Muscle of arm (tissue), 12 donors: ENCODE measurements around the gene ARHGAP22. TPM values are rescaled to one million over a fixed set of nuclear protein-coding genes. Genes with fewer than 3 reads are reported as not detected.
A peak's percentile ranks its signal among the peaks of the same experiment; 100 is the strongest.

Source experiments
- DNase-seq: peaks from one replicate; pipeline ENCODE4 v3.0.0-alpha.2; 2013
- polyA plus RNA-seq, 12 donors: library from polyadenylated mRNA; unstranded; fragments of 120-200 nt; gene quantifications; one replicate each; pipeline ENCODE4 v1.2.1, GENCODE V29; 2013; ENCODE audit not compliant: insufficient read length in 12 of 12

Gene ARHGAP22
- polyA plus RNA-seq, 12 donors, result 0.76 to 3.4 (median 1.3) TPM; not detected in 2

DNA sequence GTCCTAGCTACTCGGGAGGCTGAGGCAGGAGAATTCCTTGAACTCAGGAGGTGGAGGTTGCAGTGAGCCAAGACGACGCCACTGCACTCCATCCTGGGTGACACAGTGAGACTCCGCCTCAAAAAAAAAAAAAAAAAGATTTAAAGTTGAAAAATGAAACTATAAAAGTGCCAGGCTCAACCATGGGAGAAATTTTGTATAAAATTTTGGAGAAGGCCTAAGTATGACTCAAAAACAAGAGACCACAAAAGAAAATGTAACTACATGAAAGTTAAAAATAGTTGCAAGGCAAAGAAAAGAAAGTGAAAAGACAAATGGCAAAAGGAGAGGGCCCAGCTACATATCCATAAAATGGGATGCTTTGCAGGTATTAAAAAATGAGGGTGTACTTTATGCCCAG is 104.1 kb downstream of the ARHGAP22 start:
- DNase-seq, result no peak

DNA sequence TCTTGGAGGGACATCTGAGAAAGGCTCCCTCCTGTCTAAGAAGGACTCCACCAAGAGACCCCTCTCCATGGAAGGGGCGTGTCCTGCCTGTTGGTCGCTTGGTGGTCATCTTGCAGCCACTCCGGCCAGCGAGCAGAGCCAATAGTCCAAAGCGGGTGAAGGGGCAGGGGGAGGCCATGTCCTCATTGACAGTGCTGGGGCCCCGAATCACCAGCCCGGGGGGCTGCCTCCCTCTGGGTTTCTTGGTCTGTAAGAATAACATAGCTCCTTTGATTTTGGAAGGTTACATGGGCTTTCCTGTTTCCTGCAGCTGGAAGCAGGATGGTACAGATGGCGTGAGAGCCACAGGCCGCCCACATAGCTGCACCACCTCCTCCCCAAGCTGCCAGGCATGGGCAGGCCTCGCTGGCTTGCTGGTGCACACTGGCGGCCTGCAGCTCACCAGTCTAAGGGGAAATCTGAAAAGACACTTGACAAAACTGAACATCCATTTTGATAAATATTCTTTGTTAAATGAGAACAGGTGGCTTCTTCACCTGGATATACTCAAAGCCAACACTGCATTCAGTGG is 105.8 kb downstream of the ARHGAP22 start:
- no peak for DNase-seq

DNA sequence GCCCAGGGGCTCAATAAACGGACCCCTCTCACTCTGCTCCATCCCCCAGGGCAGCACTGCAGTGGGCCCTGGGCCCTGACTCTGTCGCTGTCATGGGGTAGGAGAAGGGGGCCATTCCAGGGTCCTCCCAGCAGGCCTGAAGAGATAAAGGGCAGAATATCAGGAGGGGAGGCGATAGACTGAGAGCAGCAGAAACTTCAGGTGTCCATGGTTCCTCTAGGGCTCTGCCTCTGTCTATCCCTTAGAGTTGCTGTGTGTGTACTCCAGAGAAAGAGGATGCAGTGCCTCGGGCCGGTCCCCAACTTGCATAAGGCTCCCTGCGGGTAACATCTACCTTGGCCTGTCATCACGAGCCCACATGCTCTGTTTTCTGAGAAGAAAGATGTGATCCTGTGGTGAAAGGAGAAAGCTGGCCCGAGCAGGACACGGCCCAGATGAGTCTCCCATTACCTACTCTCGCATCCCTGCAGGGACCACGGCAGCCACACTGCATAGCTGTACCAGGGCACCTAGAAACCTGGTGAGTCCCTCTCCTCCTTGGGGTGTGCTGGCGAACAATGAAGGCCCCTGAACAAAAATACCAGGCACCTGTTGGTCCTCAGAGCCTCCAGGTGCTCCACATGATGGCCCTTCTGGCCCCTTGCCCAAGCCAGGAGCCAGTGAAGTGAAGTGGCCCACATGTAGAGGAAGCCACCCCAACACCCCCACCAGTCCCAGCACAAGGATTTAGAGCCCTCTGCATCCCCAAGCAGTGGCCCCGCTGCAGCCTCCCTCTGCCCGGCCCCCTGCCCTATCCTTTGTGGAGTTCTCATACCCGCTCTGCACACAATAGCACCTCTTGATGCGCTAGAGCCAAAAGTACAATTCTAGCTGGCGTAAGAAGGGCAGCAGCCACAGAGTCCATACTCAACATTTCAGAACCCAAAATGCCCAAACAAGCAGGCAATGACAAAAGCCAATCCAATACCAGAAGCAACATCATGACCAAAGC is 106.8 kb downstream of the ARHGAP22 start:
- no peak for DNase-seq

DNA sequence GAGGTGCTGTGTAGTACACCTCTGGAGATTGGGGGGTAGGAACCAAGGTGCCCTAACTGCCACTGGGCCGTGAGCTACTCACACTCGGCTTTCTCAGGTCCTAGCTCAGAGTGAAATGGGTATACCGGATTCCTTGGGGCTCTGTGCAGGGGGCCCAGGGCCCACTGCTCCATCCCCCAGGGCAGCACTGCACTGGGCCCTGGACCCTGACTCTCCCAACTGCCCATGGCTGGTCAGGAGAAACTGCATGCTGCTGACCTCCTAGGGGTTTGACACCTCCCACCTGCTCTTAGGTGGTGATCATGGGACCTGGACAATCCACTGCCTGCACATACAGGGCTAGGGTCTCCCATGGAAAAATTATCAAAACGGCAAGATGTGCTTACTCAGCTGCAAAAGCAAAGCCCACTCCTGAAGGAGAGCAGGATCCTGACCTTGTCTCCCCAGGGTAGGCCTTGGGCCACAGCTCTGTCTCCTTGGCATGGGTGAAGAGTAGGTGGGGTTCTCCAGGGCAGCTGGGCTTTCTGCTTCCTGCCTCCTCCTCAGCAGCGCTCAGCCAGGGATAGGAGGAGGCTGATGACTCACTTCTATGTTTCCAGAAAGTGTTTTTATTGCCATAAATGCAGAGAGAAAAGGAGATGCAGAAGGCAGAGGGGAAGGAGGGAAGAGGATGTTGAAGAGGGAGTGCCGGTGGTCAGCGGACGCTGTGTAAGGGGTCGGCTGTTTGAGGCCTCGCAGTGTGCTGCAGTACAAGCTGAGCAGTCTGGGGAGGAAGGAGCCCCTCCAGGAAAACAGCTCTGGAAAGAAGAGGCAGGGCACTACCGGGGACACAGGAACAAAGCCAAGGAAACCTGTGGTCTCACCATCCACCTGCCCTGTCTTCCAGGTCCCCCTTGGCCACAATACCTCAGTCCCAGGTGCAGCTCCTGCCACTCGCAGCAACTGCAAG is 107.8 kb downstream of the ARHGAP22 start:
- peak; percentile 30 for DNase-seq

DNA sequence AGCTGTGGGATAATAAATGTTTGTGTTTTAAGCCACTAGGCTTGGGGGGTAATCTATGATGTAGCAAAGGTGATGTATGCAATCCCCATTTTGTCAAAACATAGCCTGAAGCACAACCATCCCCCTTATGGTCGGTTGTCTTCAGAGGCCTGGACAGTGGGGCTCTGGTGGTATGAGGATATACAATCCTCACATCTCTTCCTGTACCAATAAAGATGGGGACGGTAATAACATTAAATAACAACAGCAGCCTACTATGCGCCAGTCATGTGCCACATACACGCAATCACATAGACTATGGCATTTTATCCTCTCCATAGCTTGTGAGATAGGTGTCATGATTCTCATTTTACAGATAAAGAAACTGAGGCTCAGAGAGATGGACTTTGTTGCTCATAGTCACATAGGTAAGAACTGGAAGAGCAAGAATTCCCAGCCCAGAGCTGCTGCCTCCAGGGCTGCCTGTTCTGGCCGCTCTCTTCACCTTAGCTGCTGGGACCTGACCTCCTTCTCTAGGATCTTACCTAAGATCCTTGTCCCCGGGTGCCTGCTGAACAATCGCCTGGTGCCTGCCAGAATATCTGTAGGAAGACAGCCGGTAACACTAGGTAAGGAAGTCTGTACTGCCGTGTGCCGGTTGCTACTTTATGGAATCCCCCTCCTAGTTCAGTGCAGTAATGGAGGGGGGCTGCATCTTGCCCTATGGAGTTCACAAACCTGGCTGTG is 108.6 kb downstream of the ARHGAP22 start:
- no peak for DNase-seq

DNA sequence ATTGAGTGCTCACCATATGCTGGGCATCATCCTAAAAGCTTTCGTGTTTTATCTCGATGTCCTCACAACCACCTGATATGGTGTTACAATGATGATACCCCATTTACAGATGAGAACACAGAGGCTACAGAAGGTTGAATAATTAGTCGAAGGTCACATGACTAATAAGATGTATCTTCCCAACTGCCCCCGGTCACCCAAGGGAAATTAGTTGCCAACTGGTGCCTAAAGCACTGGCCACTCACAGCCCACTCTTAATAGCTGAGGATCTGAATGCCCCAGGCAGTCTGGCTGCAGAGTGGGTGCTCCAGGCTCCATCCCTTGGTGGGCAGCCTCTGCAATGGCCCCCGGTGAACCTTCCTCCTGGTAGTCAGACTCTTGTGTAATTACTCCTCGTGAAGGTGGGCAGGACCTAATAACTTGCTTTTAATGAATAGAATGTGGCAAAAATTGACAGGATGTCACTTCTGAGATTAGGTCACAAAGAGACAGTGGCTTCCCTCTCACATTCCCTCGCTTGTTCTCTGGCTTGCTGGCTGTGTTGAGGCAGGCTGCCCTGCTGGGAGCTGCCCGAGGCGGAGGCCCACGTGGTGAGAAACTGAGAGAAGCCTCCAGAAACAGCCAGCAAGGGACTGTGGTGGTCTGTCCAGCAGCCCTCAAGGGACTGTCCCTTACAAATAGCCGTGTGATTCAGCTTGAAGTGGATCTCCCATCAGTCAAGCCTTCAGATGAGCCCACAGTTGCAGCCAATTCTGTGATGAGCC is 109.4 kb downstream of the ARHGAP22 start:
- DNase-seq, result no peak

DNA sequence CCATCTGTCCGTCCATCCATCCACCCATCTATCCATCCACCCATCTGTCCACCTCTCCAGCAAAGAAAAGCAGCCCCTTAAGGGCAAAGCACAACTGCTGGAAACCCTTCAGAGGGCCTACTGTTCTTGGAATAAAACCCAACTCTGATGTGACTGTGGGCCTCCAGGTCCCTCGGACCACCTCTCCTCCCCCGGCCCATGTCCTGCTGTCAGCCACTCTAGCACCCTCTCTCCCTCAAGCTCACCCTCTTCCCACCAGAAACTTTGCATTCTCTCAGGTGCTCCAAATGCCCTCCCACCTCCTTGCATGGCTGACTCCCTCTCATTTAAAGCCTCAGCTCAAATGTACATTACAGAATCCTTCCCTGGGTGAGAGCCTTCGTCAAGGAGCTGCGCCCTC is 110.3 kb downstream of the ARHGAP22 start:
- DNase-seq, result no peak

DNA sequence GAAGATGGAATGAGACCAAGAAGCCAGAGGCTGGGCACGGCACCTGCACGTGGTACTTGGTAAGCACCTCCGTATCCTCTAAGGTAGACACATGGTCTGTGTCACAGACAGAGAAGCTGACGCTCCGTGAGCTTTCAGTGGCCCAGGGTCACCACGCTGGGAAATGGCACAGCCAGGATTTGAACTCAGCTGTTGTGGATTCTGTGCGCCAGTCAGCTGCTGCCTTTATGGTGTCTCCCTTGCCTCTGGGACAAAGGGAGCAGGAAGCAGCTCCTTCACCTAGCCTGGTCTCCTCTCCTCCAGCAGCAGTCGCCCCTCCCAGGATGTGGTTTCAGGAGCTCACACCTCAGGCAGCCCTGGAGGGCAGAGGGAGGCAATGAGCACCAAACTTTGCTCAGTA is 110.8 kb downstream of the ARHGAP22 start:
- DNase-seq, result no peak

DNA sequence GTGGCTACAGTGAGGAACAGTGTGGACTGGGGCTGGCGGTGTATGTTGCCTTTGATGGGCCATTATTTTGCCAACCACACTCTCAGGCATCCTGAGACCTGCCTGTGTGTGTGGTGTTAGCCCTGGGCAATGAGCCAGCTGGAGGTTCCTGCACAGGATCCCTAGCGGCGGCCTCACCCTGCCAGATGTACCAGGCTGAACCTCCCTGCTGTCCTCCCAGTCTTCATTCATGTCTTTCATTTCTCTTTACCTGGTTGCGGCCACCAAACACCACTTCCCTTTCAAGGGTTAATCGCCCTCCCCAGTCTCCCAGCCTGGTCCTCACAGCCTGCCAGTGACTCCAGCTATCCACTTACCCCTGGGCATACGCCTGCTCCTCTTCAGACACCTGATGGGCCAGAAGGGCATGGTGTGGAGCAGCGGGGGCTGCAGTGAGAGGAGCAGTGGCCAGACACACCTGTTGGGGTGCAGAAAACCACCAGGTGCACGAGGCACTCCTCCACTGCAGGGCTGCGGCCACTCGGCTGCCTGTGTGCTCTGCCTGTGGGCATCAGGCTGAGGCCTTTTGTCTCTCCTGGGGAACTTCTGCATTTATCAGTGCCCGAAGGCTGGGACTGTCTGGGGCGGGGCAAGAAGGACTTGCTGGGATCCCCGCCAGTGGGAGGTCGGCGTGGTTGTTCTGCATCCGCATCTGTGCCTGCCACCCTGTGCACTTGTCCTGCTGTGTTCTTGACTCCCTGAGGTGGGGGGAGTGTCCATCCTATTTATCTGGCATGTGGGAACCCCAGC is 111.6 kb downstream of the ARHGAP22 start:
- DNase-seq, result no peak

DNA sequence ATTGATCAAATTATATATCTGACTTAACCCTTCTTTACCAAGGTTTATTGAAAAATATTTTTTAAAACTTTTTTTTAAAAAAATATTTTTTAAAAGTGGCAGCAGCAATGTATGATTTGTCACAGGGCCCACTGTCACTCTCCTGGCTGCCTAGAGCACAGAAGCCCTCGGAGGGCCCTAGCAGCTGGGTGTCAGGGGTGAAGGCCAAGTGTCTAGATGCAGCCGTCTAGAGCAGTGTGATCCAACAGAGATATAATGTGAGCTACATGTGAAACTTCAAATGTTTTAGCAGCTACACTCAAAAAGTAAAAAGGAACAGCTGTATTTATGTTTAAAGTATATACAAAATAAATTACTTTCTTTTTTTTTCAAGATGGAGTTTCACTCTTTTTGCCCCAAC is 112.7 kb downstream of the ARHGAP22 start:
- no peak for DNase-seq

DNA sequence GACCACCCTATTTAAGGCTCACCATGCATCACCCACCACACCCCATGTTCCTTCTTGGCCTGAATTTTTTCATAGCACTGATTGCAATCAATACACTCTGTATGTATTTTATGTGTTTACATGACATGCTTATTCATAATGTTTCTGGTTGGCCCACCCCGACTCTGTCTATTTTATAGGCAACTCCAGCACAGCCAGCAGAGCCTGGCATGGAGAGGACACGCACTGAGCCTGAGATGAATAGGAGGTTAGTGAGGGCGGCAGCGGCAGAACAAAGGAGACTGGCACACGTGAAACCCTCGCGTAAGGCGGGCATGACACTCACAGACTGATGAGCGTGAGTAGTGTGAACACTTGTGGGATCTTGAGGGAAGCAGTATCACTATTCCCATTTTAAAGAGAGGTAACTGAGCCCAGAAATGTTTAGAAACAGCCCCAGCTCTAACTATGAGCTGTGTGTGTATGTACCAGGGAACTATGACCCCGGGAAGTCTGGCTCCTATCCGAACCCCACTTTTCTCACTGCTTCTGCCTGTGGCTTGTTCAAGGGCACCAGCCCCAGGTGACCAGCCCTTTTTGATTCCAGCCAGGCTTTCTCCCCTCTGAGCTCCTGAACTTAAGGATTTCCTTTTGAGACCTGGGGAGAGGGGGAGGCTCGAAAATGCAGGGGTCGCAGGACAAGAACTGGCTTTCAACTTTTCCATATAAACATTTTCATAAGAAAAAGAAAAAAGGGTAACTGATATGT is 113.3 kb downstream of the ARHGAP22 start:
- DNase-seq, result no peak

DNA sequence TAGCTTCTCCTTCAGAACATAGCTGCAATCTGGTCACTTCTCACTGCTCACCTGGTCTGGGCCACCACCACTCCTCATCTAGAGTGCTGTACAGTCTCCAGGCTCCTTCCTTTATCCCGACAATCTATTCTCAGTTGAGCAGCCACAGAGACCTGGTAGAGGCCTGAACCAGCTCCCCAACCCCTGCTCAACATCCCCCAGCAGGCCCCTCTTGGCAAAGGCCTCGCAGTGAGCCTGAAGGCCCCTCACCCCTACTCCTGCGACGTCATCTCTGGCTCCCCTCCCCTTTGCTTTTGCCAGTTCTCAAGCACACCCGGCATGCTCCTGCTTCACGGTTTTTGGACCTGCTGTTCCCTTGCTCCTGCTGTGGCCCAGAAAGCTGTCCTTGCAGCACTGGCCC is 113.9 kb downstream of the ARHGAP22 start:
- DNase-seq, result no peak

DNA sequence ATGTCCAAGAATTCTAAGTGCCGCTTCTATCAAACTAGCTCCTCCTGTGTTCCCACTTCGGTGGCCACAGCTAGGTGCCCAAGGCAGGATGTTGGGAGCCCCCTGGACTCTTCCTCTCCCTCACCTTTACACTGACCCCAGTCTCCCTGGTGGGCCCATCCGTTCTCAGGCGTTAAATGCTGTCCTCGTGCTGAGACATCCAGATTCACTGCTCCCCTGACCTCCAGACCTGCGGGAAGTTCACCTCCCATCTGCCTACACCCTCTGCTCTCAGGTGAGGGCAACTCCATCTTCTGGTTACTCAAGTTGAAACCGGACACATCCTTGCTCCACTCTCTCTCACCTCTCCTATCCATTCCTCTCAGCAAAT is 114.3 kb downstream of the ARHGAP22 start:
- DNase-seq, result no peak

DNA sequence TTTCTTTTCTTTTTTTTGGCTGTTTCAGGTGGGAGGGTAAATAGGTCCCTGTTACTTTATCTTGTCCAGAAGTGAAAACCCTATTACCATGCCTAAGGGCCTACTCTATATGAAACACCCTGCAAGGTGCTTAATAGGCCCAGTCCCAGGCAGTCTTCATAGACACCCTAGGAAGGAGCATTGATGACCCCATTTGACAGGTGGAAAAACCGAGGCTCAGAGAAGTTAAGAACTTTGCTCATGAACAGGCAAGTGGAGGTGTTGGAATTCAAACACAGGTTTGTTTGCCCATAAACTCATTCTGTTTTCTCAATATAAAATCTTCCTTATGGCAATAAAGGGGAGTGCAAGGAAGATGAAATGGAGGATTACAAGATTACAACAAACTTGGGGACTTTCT is 115.8 kb downstream of the ARHGAP22 start:
- DNase-seq, result no peak

DNA sequence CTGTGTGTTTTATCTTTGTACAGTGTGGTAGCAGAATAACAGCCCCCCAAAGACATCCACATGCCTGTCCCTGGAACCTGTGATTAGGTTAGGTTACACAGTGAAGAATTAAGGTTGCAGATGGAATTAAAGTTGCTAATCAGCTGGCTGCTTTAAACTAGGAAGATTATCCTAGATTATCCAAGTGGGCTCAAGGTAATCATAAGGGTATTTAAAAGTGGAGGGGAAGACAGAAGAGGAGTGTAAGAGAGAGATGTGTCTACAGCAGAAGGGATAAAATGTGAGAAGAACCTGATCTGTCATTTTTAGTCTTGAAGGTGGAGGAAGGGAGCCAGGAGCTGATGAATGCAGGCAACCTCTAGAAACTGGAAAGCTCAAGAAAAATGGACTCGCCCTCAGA is 117.6 kb downstream of the ARHGAP22 start:
- no peak for DNase-seq

DNA sequence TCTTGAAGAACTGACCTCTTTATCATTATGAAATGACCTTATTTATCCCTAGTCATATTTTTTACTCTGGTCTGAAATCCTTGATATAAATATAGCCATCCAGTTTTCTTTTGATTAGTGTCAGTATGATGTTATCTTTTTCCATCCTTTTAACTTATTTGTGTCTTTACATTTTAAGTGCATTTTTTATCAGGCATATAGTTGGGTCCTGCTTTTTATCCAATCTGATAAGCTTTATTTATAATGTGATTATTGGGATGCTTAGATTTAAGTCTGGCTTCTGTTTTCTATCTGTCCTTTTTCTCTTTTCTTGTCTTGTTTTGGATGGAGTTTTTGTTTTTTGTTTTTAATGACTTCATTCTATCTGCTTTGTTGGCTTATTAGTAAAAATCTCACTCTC is 119.2 kb downstream of the ARHGAP22 start:
- DNase-seq, result no peak

DNA sequence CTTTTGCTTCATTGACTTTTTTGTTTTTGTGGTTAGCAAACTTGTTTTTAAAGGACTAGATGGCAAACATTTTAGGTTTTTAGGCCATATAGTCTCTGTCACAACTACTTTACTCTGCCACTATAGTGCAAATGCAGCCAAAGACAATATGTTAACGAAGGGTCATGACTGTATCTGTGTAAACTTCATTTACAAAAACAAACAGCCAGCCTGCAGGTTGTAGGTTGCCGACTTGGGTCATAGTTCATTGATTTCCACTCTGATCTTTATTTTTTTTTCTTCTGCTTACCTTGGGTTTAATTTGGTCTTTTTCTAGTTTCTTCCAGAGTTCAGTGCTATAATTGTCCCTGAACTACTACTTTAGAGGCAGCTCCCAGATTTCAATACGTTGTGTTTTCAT is 120.0 kb downstream of the ARHGAP22 start:
- no peak for DNase-seq

DNA sequence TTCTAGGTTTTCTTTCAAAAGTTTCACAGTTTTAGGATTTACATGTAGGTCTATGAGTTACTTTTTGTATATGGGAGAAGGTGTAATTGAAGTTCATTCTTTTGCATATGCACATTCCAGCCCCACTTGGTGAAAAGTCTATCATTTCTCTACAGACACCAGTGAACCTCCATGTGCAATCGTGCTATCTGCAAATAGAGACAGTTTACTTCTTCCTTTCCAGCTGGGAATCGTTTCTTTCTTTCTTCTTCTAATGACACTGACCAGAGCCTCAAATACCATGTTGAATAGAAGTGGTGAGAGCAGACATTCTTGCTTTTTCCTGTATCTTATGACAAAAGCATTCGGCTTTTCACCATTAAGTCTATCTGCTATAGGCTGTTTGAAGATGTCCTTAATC is 122.7 kb downstream of the ARHGAP22 start:
- no peak for DNase-seq

DNA sequence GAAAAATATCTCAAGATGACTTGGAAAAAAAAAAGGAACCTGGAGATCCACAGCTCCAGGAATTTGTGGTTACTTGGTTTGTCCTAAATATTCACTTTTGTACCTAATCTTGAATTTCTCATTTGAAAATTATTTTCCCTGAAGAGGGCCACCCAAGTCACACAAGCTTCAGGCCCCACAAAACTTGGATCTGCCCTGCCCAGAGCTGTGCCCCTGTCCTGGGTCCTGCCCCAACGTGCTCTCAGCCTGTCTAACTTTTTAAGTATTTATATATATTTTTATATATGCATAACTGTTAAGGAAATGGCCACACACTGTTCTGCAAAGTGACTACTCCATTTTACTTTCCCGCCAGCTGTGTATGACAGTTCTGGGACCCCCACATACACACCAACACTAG is 123.5 kb downstream of the ARHGAP22 start:
- no peak for DNase-seq
